Bronchial epithelial cell (primary cell): ENCODE results near the gene ABCA4. TPM values are rescaled to one million over a fixed set of nuclear protein-coding genes. Genes with fewer than 3 reads are reported as not detected.
"Not testable (repeated sequence)": the region's sequence is repeated elsewhere in the genome, so short reads cannot be mapped to it uniquely, and the experiment has no call there.

ENCODE experiments used
- DNase-seq: peaks from one replicate; pipeline ENCODE4 v3.0.0-alpha.2; 2010; ENCODE audit warnings: low read depth
- FAIRE-seq: peaks from 2 replicates; lab custom pipeline; 2011; peaks lifted over from hg19 to GRCh38; lab: Jason Lieb, UNC
- H3K27me3 ChIP-seq: 2 replicates; pipeline ENCODE4 v1.5.1; 2011; ENCODE audit warnings: low read length; ENCODE audit not compliant: control insufficient read depth, insufficient read depth
- H3K36me3 ChIP-seq: 2 replicates; pipeline ENCODE4 v1.5.1; 2011; ENCODE audit warnings: low read length; ENCODE audit not compliant: control insufficient read depth, insufficient read depth
- H3K4me3 ChIP-seq: 2 replicates; pipeline ENCODE4 v1.5.1; 2011; ENCODE audit warnings: mild to moderate bottlenecking, low read depth, low read length, control low read depth
- CTCF ChIP-seq: IDR thresholded peaks from 2 replicates; pipeline ENCODE4 v1.5.1; 2011; ENCODE audit warnings: mild to moderate bottlenecking, moderate library complexity, low read length, control low read depth, inconsistent platforms; ENCODE audit not compliant: insufficient read depth, severe bottlenecking
- total RNA-seq: library from RNA; depleted of rRNA; stranded (reverse); fragments of >200 nt; gene quantifications from 2 replicates; pipeline ENCODE4 v1.2.1, GENCODE V29; 2014

The ABCA4 gene
- under 0.01 and 1.4 TPM in 2 replicates for total RNA-seq

GRCh38 chr1:94120991-94121390 is at the start of gene ABCA4:
TSS of gene ABCA4 (minus strand) at chr1:94121148. CDS start at chr1:94121045, 103 bp downstream.
- H3K27me3 ChIP-seq = no peaks in the 10 kb centered on the region
- DNase-seq = no peak
- TF ChIP-seq CTCF = no peak
- H3K36me3 ChIP-seq = no peaks in the 10 kb centered on the region
- FAIRE-seq = no peak
- H3K4me3 ChIP-seq = no peak within 1 kb of the TSS

- Histone ChIP-seq H3K36me3 (peaks cover 1% of the 10 kb centered on the region), H3K4me3 (no peak overlapping the region), H3K27me3 (no peaks in the 10 kb centered on the region)
- TF ChIP-seq CTCF = no peak
- DNase-seq (no peak), FAIRE-seq (no peak)
These were observed 48.2 kb upstream of the ABCA4 start for GRCh38 chr1:94169126-94169525.

GRCh38 chr1:94165843-94166242 is 44.9 kb upstream of the ABCA4 start:
- H3K36me3 ChIP-seq = no peaks in the 10 kb centered on the region
- H3K27me3 ChIP-seq = no peaks in the 10 kb centered on the region
- no peak overlapping the region for H3K4me3 ChIP-seq
- FAIRE-seq (no peak), DNase-seq (no peak)
- no peak for TF ChIP-seq CTCF

- not testable (repeated sequence) for FAIRE-seq, H3K4me3 ChIP-seq, H3K36me3 ChIP-seq, H3K27me3 ChIP-seq, DNase-seq
These were observed 43.9 kb upstream of the ABCA4 start for GRCh38 chr1:94164885-94165284.

GRCh38 chr1:94164121-94164520 is 43.2 kb upstream of the ABCA4 start:
- H3K36me3 ChIP-seq, H3K4me3 ChIP-seq, FAIRE-seq, DNase-seq, H3K27me3 ChIP-seq: not testable (repeated sequence)

GRCh38 chr1:94163249-94163648 is 42.3 kb upstream of the ABCA4 start:
- H3K36me3 ChIP-seq, H3K27me3 ChIP-seq, H3K4me3 ChIP-seq, FAIRE-seq, DNase-seq: not testable (repeated sequence)

- no peak for FAIRE-seq
- TF ChIP-seq CTCF = no peak
- Histone ChIP-seq H3K4me3 (no peak overlapping the region), H3K36me3 (no peaks in the 10 kb centered on the region), H3K27me3 (no peaks in the 10 kb centered on the region)
- peak; percentile 51 for DNase-seq
These were observed 39.9 kb upstream of the ABCA4 start for GRCh38 chr1:94160811-94161210.
